Bronchial epithelial cell (primary cell): Measurements from ENCODE around the gene POC1A. TPM values are rescaled to one million over a fixed set of nuclear protein-coding genes. Genes with fewer than 3 reads are reported as not detected.
A peak's percentile ranks its signal among the peaks of the same experiment; 100 is the strongest.

Experiments used
- DNase-seq: peaks from one replicate; pipeline ENCODE4 v3.0.0-alpha.2; 2010; ENCODE audit warnings: low read depth
- FAIRE-seq: peaks from 2 replicates; lab custom pipeline; 2011; peaks lifted over from hg19 to GRCh38; lab: Jason Lieb, UNC
- H3K27me3 ChIP-seq: 2 replicates; pipeline ENCODE4 v1.5.1; 2011; ENCODE audit warnings: low read length; ENCODE audit not compliant: control insufficient read depth, insufficient read depth
- H3K36me3 ChIP-seq: 2 replicates; pipeline ENCODE4 v1.5.1; 2011; ENCODE audit warnings: low read length; ENCODE audit not compliant: control insufficient read depth, insufficient read depth
- H3K4me3 ChIP-seq: 2 replicates; pipeline ENCODE4 v1.5.1; 2011; ENCODE audit warnings: mild to moderate bottlenecking, low read depth, low read length, control low read depth
- total RNA-seq: library from RNA; depleted of rRNA; stranded (reverse); fragments of >200 nt; gene quantifications from 2 replicates; pipeline ENCODE4 v1.2.1, GENCODE V29; 2014
- TF ChIP-seq, protein P1 (sequence below): IDR thresholded peaks from 2 replicates; pipeline ENCODE4 v1.5.1; 2011; ENCODE audit warnings: mild to moderate bottlenecking, moderate library complexity, low read length, control low read depth, inconsistent platforms; ENCODE audit not compliant: insufficient read depth, severe bottlenecking

POC1A gene
- total RNA-seq, 1 donor from 2014 or later = 1.8 TPM

DNA sequence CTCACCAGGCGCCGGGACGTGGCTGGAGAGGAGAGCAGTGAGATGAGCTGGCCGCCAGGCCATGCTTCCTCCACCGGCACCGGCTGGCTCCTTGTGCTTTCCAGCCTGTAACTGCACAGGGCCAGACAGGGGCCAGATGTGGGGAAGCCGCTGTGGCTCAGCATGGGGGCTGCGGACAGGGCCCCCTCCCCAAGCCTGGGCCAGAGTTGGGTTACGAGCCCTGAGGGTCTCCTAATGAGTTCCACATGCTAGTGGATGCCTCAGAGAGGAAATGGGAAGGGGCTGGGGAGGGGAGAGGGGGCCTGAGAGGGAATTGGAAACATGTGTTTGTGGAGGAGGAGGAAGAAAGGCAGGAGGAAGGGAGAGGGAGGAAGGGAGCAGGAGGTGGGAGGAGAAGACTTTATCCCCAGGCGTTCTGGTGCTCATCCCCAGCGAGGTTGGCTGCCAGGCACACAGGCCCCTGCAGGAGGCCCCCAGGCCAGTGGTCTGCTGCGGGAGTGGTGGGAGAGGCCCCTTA lies 86.1 kb downstream of the POC1A start:
- DNase-seq (no peak), FAIRE-seq (no peak)

GRCh38 chr3:52067526-52067925 lies 86.7 kb downstream of the POC1A start:
- TF ChIP-seq, protein P1, sequence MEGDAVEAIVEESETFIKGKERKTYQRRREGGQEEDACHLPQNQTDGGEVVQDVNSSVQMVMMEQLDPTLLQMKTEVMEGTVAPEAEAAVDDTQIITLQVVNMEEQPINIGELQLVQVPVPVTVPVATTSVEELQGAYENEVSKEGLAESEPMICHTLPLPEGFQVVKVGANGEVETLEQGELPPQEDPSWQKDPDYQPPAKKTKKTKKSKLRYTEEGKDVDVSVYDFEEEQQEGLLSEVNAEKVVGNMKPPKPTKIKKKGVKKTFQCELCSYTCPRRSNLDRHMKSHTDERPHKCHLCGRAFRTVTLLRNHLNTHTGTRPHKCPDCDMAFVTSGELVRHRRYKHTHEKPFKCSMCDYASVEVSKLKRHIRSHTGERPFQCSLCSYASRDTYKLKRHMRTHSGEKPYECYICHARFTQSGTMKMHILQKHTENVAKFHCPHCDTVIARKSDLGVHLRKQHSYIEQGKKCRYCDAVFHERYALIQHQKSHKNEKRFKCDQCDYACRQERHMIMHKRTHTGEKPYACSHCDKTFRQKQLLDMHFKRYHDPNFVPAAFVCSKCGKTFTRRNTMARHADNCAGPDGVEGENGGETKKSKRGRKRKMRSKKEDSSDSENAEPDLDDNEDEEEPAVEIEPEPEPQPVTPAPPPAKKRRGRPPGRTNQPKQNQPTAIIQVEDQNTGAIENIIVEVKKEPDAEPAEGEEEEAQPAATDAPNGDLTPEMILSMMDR = no peak
- H3K4me3 ChIP-seq = no peak overlapping the region
- DNase-seq (no peak), FAIRE-seq (no peak)
- no peaks in the 10 kb centered on the region for H3K36me3 ChIP-seq
- H3K27me3 ChIP-seq = no peaks in the 10 kb centered on the region

More for the DNA sequence above, 86.1 kb downstream of the POC1A start:
- Histone ChIP-seq H3K27me3 (no peaks in the 10 kb centered on the region), H3K4me3 (no peak overlapping the region), H3K36me3 (no peaks in the 10 kb centered on the region)
- TF ChIP-seq, protein P1 = no peak

- Histone ChIP-seq H3K36me3 (no peaks in the 10 kb centered on the region), H3K27me3 (no peaks in the 10 kb centered on the region), H3K4me3 (no peak overlapping the region)
- FAIRE-seq (no peak), DNase-seq (peak; percentile 62)
- TF ChIP-seq, protein P1 = no peak
Observed at GRCh38 chr3:52067046-52067445, 87.2 kb downstream of the POC1A start.

DNA sequence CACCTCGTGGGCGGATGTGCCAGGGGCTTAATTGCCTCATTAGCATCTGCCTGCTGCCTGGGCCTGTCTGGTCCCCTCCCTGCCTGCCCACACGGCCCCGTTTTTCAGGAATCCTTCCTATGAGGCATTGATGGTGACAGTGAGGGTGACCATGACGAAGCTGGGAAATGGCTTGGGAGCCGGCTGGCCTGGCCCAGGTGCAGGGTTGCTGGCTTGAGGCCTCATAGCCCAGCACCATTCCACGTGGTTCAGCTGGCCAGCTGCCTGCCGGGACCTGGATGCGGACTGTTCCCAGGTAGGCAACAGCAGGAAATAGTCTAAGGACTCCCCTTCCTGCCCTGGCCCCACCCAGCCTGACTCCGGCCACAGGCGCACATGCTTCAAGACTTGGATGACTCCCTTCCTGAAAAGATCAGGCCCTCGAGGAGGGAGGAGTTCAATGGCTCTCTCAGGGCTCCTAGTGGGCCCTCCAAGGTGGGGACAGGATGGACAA lies 88.9 kb downstream of the POC1A start:
- peak; percentile 94 for DNase-seq
- FAIRE-seq = peak; percentile 60
- TF ChIP-seq, protein P1 = no peak
- Histone ChIP-seq H3K36me3 (no peaks in the 10 kb centered on the region), H3K4me3 (no peak overlapping the region), H3K27me3 (no peaks in the 10 kb centered on the region)

- no peaks in the 10 kb centered on the region for H3K36me3 ChIP-seq
- H3K27me3 ChIP-seq = no peaks in the 10 kb centered on the region
- FAIRE-seq (no peak), DNase-seq (no peak)
- TF ChIP-seq, protein P1 = no peak
- H3K4me3 ChIP-seq = no peak overlapping the region
Observed at GRCh38 chr3:52064561-52064960, 89.7 kb downstream of the POC1A start.
